GM18868 (cell line): ENCODE results near the gene MYADML2.

ENCODE experiments used
- ATAC-seq: cut with Tn5 transposase; IDR thresholded peaks from one replicate; pipeline ENCODE4 v1.9.1; 2021; ENCODE audit warnings: mild to moderate bottlenecking, moderate library complexity; ENCODE audit not compliant: unreplicated experiment

Gene MYADML2

DNA sequence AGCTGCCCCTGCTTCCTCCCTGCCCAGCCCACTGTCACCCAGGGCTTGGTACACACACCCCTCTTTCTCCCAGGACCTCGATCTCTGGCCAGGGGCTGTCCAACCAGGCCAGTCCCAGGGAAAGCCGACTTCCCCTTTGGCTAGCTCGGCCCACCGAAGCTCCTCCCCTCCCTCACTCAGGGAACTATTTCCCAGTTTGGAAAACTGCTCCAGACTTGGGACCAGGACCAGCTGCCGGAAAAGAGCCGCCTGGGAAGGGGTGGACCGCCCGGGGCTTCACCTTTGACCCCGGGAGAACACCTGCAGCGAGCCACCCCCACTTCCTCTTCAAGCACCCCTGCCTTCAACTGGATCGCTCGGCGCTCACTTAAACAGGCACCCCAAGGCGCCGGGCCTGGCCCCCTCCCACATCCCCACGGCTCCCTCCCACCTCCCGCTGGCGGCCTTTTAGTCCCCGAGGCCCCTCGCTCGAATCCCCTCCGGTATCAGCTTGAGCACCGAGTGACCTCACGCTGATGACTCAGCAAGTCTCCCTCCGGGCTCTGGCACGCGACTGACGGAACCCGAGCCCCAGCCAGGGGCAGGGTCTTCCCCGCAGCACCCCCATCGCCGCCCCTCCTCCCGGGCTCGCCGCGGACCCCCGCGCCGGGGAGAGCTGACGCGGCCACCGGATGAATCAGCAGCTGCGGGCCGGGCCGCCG is 20.4 kb downstream of the MYADML2 start:
- peak; percentile 16 for ATAC-seq

DNA sequence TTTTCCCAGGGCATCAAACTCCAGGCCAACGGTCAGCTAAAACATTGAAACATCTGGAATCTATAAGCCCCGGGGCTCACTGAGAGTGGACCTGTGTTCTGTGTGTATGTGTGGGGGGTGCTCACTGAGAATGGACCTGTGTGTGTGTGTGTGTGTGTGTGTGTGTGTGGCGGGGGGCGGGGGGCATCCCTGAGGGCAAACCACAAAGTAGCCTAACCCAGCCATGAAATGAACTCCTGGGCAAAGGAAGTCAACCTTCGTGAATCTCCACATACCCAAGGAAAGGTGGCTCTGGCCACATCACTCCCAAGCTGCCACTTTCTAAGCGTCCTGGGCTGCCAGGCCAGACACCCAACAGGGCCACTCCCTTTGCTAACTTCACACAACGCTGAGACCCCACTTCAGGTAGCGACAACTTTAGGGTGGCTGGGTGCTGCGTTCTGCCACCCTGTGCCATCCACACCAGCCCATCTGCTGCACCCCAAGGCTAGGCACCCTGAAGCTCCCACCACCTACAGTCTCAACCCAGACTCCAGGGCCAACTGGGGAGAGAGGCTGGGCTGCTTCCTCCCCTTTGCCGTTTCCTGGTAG is 21.1 kb downstream of the MYADML2 start:
- ATAC-seq = no peak

DNA sequence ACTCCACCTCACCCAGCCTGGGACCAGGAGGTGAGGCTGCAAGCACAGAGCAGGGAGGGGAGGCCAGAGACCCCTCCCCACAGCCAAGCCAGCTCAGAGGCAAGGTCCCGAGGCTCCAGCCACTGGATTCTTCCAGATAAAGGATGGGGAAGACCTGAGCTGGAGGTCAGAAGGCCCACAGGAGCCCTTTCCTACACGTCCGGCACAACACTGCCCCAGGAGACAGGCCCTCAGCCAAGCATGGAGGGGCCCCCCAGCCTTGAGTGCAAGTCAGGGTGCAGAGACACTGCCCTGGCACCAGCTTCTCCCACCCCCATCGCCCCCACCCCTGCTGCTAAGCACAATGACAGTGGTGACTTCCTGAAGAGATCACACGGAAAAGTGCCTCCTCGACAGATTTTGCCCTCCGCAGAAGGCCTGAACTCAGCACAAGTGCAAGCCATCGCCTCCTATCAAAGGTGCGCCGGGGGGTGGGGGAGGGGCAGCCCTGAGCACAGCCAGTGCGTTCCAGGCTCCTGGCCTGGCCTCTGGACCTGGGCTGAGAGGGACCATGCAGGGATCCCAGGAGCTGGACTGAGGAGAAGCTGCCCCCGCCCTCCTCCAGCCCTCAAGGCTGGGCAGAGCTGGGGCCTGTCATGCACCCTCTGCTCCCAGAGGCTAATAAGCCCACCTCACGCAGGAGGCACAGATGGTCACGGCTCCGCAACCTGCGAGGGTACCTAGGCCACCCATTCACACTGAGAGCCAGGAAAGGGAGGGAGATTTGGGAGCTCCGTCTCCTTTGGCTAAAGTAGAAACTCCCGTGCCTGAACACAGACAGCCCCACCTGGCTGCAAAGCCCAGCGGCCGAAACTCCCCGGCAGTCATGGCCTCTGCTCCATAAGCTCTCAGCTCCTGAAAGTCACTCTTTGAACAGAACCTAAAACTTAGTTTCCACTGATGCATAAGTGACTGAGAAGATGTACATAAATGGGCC is 22.2 kb downstream of the MYADML2 start:
- no peak for ATAC-seq

DNA sequence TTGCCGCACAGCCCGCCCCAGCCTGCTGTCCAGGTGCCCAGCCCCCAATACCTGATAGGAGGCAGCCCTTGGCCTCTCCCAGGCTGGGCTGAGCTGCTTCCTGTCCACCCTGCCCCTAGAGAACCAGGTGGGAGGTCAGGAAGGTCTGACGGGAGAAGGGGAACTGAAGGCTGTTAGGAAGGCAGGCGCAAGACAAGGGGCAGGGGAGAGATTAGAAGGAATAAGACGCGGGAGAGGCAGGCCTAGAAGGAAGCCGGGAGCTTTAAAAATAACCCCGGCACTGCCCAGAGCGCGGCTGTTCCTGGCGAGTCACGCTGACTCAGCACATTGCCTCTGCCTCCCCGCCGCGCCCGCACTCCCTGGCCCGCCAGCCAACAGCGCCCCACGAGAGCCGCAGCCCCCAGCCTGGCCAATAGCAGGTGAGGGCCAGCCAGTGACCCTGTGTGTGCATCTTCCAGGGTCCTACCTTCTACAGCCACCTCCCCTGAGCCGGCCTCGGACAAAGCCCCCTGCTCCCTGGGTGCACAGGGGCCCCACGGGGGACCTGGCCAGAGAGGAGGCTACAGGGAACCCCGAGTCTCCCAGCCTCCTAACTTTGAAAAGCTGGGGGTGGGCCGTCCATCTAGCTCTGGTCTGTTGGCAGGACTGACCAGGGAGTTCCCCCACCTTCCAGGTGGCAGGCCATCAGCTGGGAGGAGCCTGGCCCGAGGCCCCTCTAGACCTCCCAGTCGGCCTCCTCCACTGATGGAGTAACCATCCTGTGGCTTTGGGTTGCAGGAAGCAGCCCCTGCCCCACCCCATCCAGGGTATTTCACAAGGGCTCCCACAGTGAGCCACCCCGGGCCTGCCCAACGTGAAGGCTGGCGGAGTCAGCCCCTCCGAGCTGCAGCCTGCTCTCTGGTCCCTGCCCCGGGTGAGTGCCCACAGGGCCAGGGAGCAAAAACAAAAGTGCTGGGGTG is 23.5 kb downstream of the MYADML2 start:
- no peak for ATAC-seq

DNA sequence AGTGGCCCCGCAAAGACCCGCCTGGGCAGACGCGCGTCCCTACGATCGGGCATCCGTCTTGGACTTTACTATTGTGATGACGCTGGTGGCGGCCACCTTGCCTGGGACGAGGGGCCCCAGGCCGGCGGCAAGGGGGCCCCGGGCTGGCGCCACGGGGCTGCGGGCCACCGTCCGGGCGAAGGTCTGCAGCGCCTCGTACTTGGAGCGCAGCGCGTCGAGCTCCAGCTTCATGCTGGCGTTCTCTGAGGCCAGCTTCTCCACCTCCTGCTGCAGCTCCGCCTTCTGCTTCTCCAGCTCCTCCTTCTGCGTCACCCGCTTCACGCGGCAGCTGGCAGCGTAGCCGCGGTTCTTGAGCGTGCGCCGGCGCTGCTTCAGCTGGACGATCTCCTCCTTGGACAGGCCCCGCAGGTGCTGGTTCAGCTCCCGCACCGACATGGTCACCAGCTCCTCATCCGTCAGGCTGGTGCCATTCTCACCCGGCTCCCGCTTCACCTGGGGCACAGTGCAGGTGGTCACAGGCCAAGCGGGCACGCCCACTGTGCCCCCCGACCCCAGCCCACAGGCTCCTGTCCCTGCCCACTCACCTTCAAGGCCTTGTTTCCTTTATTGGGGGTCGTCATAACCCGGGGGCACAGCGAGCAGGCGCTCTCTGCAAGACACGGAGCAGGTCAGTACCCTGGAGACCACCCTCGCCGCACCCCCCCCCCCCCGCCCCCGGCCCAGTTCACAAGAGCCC is 24.3 kb downstream of the MYADML2 start:
- no peak for ATAC-seq

DNA sequence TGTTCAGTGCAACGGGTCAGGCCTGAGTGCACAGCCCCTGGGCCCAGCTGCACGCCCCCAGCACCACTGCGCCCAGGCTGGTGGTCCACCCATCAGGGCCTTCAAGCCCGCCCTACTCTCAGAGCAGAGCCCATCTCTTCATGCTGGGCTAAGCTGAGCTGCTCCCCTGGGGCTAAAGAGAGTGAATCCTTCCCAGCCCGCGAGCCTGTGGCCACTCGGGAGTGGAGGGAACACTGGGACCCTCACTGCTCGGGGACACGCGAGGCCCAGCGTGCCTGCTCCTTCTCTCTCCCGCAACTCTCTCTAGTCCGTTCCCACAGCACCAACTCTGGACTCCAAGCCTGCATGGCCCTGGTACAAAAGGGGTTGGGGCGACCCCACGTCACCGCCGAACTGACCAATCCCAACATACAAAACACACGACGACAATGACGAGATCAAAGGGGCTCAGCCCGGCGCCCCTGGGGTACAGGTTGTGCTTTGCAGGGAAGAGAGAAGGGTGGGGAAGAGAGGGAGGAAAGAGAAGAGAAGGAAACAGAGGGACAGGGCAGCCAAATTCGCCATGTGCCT is 25.0 kb downstream of the MYADML2 start:
- no peak for ATAC-seq

DNA sequence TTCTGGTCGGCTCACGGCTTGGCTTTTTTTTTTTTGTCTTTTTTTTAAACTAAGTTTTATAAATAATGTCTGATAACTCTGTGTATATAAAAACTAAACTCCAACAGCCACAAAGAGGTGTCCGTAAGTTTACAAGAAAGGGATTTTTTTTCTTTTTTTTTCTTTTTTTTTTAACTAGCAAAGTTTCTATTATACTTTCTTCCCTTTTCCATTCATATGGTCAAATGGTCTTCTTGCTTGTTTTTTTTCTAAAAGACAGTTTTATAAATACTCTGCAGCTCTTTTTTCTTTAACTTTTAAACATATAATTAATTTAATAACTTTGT is 25.5 kb downstream of the MYADML2 start:
- no peak for ATAC-seq

DNA sequence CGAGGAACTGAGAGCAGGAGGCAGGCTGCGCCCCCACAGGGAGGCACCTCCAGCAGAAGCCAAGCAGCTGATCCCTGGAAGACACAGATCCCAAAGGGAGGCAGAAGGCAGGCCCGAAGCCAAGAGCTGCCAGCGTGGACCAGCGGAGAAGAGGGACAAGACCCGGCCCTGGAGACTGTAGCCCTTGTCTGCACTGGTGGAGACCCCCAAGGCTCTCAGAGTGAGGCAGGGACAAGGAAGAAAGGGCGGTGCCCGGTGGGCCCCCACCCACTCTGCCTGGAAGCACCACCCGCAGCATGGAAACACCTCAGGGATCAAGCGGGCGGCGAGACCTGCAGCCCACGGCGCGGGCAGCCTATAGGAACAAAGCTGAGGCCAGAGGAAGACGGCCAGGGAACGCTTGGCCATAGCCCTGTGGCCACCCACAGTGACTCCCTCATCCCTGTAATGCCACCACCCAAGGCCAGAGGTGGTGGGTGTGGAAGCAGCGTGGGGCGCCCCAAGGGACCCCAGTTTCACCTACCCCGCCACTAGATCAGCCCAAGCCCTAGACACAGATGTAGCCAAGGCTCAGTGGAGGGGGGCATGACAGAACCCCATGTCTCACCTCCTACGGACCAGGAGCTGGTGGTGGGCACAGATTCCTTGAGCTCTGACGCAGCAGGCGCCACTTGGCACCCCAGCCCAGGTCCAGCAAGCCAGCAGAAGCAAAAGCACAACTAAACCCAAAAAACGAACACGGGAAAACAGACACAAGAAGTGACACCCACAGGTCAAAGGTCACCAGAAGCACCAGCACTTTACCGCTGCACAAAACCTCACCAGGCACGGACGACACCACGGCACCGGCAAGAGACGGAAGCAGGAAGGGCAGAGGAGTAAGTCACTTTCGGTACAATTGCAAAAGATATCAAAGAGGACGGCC is 26.2 kb downstream of the MYADML2 start:
- no peak for ATAC-seq

DNA sequence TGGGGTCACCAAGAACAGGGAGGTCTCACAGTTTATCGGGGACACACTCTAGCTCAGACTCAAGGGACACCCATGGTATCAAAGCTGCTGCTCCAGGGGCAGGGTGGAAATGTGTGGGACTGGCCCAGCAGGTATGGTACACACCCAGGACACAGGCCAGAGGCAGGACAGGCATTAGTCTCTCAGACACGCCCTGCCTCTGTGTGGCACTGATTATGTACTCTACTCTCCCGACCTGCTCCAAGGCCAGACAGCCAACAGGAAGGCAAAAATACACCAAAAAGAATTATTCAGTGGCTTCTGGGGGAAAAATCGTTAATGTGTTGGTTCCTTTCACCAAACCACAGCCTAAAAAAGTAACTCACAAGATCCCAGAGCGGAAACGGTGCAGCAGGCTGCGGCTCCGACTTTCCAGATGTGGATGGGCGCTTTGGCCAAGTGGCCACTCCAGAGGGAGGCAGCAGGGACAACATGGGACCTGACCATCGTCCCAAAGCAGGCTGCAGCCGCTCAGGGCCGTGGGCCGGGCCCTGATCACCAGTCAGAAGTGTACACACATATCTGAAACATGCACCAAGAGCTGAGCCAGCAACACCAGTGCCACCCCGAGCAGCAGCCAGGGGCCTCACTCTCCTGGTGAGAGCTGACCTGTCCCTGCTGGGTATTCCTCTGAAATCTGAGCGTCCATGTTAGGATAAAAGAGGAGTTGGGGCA is 28.0 kb downstream of the MYADML2 start:
- no peak for ATAC-seq

DNA sequence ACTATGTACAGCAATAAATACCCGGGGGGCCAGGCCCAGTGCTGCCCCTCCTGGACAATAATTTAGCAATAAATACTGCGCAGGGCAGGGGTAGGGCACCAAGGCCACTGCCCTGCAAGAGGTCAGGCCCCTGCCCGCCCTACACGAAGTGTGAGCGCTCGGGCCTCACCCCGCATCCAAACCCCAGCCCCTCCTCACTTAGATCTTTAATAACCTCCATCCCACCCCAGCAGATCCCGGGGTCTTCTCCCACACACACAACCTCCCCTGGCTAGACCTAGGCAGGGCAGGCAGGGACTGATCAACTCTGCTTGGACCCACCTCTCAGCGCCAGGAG is 28.7 kb downstream of the MYADML2 start:
- peak; percentile 14 for ATAC-seq

DNA sequence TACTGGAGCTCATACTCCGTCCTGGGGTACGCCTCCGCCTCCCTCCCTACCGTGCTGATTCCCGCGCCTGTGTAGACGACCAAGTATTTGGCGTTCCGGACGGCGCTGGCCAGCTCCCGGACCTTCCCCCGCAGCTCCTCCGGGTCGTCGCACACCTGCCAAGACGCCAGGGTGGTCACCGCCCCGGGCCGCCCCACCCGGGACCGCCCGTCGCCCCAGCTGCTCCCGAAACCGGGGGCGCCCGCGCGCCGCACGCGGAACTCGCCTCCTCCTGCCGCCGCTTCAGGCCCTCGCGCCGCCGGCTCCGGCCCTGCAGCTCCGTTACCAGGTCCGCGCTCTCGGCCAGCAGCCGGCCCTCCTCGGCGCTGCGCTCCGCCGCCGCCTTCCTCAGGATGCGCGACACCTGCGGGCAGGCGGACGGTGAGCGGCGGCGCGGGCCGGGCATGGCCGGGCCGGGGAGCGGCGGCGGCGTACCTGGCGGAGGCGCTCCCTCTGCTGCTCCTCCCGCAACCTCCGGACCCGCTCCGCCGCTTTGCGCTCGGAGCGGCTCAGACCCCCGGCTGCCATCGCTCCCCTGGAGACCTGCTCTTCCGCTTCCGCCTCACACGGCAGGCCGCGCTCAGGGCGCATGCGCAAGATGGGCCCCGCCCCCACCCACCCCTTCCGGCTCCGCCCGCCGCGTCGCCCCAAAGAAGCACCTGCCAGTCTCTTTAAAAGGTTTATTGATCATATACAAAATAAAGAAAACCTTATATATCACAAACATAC is 29.3 kb downstream of the MYADML2 start, which contains the start of gene SIRT7:
Gene SIRT7, minus strand, starts transcription at position 612 of the 768 bp plus-strand sequence. Its CDS starts 45 bp downstream, at position 567.
- ATAC-seq = peak; percentile 70

DNA sequence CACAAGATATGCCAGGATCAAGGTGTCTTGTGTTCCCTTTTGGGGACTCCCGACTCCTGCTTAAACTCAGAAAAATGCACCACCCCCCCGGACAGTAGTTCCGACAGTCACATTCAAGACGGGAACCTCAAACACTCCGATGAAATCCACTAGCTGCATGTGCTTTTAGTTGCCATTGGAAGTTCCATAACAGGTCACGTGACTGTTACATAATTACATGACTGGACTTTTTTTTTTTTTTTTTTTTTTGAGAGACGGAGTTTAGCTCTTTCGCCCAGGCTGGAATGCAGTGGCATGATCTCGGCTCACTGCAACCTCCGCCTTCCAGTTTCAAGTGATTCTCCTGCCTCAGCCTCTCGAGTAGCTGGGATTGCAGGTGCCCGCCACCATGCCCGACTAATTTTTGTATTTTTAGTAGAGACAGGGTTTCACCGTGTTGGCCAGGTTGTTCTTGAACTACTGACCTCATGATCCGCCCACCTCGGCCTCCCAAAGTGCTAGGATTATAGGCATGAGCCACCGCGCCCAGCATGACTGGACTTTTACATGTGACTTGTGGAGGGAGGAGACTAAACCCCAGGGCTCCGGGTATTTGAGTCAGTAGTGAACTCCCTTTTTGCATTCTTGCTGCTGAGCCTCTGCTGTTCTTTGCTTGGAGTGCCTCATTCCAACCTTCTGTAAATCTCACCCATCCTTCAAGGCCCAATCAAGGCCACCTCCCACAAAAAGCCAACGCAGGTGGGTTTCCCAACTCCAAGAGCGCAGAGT is 30.6 kb downstream of the MYADML2 start:
- ATAC-seq = no peak

DNA sequence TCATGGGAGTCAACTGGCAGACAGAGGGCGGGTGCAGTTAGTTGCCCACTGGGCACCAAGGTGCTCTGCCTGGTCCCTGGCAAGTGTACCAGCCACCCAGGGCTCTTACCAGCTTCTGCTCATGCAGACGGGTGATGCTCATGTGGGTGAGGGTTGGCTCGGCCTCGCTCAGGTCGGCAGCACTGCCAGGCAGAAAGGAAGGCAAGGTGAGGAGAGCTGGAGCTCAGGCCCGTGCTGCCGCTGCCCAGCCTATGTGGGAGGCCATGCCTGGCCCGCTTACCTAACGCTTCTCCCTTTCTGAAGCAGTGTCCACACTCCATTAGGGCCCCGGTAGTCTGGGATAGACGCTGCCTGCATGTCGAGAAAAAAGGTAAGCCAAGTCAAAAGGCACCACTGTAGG is 31.7 kb downstream of the MYADML2 start:
- no peak for ATAC-seq

DNA sequence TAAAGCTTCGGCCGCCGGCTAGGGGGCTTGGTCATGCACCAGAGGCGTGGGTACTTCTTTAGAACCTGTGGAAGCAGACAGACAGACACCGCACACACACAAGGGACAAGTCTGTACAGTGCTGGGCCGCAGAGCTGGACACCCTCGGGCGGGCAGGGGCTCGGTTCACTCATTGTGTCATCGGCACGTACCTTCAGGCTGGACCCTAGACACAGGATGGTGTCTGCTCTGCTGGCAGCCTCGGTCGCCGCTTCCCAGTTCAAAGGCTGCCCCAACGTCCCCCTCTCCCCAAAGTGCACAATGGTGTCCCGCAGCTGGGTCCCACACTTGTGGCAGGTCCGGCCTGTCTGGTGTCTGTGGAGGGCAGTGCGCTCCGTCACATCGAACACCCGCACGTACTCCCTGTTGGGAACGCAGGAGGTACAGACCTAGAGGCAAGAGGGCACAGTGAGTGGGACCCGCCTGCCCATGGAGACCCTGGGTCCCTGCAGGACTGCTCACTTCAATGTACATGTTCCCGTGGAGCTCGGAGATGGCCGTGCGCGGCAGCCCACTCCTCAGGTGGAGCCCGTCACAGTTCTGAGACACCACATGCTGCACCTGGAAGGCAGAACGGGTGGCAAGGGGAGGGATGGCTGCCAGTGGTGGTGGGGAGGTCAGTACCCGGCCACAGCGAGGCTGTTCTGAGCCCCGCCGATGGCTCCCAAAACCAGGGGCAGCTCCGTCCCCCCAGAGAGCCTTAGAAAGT is 32.8 kb downstream of the MYADML2 start:
- ATAC-seq = no peak

DNA sequence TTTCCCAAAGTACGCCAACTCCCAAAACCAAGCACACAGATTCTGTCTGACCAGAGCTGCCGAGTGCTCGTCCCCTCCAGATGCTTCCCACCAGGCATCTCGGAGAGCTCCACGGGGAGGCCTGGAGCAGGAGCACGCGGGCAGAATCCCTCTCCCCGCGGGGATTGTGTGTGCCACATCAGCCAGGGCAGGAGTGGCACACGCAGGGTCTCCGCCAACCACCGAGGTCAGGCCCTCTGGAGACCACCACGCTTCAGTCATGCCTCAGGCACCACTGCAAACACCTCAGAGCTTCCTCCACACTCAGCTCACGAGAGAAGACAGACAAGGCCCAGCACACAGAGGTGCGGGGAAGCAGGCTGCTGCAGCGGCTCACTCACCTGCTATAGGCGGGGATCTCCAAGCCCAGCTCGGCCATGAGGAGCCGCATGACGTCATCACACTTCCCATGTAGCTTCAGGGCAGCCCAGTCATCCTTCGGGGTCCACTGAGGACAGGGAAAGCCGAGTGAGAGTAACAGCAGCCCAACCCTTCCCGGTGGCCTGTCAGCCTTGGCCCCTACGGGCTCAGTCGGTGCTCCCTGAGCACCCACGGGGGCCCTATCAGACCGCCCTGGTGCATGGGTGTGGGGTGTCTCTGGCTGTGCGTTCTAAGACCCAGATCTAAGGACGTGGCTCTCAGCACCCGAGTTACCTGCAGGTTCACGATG is 33.5 kb downstream of the MYADML2 start:
- ATAC-seq = no peak
